Left renal cortex interstitium (tissue), 4 donors: ENCODE results near the gene UNC79. TPM values are rescaled to one million over a fixed set of nuclear protein-coding genes. Genes with fewer than 3 reads are reported as not detected.

Experiments used
- DNase-seq, 4 donors: peaks; one replicate each; pipeline ENCODE4 v3.0.0-alpha.2; 2013; ENCODE audit warnings: low read depth in 4 of 4, low spot score in 2 of 4, missing footprints in 1 of 4
- polyA plus RNA-seq, 4 donors: library from polyadenylated mRNA; unstranded; fragments of 120-200 nt; gene quantifications; one replicate each; pipeline ENCODE4 v1.2.1, GENCODE V29; 2013; ENCODE audit not compliant: insufficient read length in 4 of 4

The UNC79 gene
- polyA plus RNA-seq, 4 donors, result 0.75 to 1.5 (median 1.1) TPM

- DNase-seq, result no peak
Measured at GRCh38 chr14:93701562-93701961, 270.8 kb downstream of the UNC79 start.

GRCh38 chr14:93702946-93703345 lies 272.2 kb downstream of the UNC79 start:
- DNase-seq, result no peak

GRCh38 chr14:93703941-93704340 lies 273.2 kb downstream of the UNC79 start:
- DNase-seq, result no peak

GRCh38 chr14:93705513-93706156 lies 274.9 kb downstream of the UNC79 start:
- DNase-seq, result no peak

GRCh38 chr14:93706360-93706955 lies 275.7 kb downstream of the UNC79 start:
- DNase-seq, result no peak

GRCh38 chr14:93707475-93707874 lies 276.7 kb downstream of the UNC79 start:
- no peak for DNase-seq

GRCh38 chr14:93708311-93708734 lies 277.6 kb downstream of the UNC79 start:
- no peak for DNase-seq

- DNase-seq, result no peak
Measured at GRCh38 chr14:93708800-93709199, 278.1 kb downstream of the UNC79 start.

- DNase-seq, result no peak
Measured at GRCh38 chr14:93709249-93709648, 278.5 kb downstream of the UNC79 start.

- DNase-seq, result no peak
Measured at GRCh38 chr14:93712079-93712837, 281.5 kb downstream of the UNC79 start.

- no peak for DNase-seq
Measured at GRCh38 chr14:93712838-93713724, 282.3 kb downstream of the UNC79 start.

- no peak for DNase-seq
Measured at GRCh38 chr14:93713726-93714405, 283.1 kb downstream of the UNC79 start.

GRCh38 chr14:93714605-93715004 lies 283.9 kb downstream of the UNC79 start:
- no peak for DNase-seq

GRCh38 chr14:93715279-93715927 lies 284.7 kb downstream of the UNC79 start:
- DNase-seq, result no peak

- DNase-seq, result no peak
Measured at GRCh38 chr14:93716002-93716745, 285.4 kb downstream of the UNC79 start.

- DNase-seq, result no peak
Measured at GRCh38 chr14:93716746-93717667, 286.3 kb downstream of the UNC79 start.

- DNase-seq, result no peak
Measured at GRCh38 chr14:93717668-93718320, 287.1 kb downstream of the UNC79 start.
